Fibroblast of the aortic adventitia (primary cell): ENCODE measurements around the gene SRCIN1. TPM values are rescaled to one million over a fixed set of nuclear protein-coding genes. Genes with fewer than 3 reads are reported as not detected.

Experiments used
- DNase-seq: peaks from one replicate; pipeline ENCODE4 v3.0.0-alpha.2; 2010; ENCODE audit warnings: low read depth
- H3K4me3 ChIP-seq: 2 replicates; pipeline ENCODE4 v1.5.1; 2011; ENCODE audit warnings: low read depth, mild to moderate bottlenecking, control low read depth, low read length, moderate library complexity
- total RNA-seq: library from RNA; depleted of rRNA; stranded (reverse); fragments of >200 nt; gene quantifications from 2 replicates; pipeline ENCODE4 v1.2.3, GENCODE V29; 2012; ENCODE audit warnings: low replicate concordance
- TF ChIP-seq, protein P1 (sequence below): IDR thresholded peaks from 2 replicates; pipeline ENCODE4 v1.5.1; 2011; ENCODE audit warnings: mild to moderate bottlenecking, low read length, control low read depth, inconsistent platforms; ENCODE audit not compliant: insufficient read depth

SRCIN1 gene
- total RNA-seq, 1 donor = not detected

DNA sequence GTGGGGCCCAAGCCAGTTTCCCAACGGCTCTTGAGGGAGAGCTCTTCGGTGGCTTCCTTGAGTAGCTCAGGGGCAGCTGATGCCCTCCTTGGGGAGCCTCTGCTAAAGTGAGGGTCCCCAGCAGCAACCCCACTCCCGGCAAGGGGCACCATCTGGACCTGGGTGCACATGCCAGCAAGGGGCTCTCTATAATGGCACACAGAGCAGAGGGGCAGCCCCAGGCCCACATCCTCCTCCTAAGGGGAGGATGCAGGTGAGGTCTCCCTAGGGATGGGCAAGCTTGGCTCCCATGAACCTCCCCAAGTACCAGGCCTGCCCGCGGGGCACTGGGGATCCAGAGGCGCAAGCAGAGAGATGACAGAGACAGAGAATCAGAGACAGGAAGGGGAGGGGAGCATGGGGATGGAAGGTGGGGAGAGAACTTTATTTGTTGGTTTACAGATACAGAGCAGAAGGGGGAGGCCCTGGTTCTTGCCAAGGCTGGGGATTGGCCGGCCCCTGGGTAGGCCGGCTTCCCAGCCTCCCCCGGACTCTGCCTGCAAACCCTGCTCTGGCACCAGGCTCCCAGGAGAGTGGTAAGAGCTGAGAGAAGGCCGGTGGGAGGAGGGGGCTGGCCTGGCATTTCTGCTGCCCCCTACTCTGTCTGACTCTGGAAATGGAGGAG, 61.4 kb downstream of the SRCIN1 start:
- no peak for DNase-seq
- H3K4me3 ChIP-seq = no peak overlapping the region
- TF ChIP-seq, protein P1, sequence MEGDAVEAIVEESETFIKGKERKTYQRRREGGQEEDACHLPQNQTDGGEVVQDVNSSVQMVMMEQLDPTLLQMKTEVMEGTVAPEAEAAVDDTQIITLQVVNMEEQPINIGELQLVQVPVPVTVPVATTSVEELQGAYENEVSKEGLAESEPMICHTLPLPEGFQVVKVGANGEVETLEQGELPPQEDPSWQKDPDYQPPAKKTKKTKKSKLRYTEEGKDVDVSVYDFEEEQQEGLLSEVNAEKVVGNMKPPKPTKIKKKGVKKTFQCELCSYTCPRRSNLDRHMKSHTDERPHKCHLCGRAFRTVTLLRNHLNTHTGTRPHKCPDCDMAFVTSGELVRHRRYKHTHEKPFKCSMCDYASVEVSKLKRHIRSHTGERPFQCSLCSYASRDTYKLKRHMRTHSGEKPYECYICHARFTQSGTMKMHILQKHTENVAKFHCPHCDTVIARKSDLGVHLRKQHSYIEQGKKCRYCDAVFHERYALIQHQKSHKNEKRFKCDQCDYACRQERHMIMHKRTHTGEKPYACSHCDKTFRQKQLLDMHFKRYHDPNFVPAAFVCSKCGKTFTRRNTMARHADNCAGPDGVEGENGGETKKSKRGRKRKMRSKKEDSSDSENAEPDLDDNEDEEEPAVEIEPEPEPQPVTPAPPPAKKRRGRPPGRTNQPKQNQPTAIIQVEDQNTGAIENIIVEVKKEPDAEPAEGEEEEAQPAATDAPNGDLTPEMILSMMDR = no peak

DNA sequence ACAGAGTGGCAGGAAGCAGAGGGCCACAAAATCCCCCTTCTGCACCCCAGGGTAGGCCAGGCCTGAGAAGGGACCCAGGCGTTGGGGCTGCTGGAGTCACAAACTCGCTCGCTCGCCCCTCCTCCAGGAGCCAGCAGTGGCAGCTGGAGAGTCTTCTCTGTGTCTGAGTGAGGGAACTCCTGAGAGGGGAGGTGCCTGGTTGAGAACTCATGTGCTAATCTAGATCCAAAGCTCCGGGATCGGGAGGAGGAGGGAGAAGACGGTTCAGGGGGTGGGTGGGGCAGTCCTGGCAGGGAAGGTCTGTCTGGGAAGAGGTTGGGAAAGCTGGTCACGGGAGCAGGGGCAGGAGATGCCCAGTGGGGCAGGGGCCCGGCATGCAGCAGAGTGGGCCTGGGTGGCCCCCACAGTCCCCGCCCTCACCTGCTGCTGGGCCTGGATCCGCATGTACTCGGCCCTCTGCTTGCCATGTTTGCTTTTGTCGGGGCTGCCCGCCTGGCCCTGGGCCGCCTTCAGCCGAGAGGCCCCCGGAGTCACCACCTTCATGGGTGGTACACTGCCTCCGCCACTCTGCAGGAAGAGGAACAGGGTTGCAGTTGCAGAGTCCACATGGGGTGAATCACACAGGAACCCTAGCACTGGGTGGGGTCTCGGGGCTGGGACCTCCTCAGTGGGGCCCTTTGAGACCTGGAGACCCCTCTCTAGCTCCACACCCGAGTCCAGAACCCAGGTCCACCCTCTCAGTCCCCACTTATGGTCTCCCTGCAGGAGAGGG, 62.2 kb downstream of the SRCIN1 start:
- H3K4me3 ChIP-seq = no peak overlapping the region
- TF ChIP-seq, protein P1 = no peak
- DNase-seq = no peak

DNA sequence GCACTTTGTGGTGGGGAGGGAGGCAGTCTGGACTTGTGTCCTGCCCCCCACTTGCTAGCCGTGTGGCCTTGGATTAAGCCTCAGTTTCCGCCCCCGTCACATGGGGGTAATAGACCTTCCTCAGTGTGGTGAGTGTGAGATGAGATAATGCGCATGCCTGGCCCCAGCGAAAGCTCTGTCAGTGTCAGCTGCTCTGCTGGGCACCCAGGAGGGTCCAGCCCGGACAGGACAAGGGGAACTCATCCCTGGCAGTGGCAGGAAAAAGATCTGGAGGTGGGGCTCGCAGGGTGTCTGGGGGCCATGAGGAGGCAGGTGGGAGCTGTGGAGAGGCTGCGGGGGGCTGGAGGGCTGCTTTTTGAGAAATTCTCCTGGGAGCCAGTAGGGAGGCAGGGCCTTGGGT, 63.5 kb downstream of the SRCIN1 start:
- no peak overlapping the region for H3K4me3 ChIP-seq
- no peak for DNase-seq
- TF ChIP-seq, protein P1 = no peak

DNA sequence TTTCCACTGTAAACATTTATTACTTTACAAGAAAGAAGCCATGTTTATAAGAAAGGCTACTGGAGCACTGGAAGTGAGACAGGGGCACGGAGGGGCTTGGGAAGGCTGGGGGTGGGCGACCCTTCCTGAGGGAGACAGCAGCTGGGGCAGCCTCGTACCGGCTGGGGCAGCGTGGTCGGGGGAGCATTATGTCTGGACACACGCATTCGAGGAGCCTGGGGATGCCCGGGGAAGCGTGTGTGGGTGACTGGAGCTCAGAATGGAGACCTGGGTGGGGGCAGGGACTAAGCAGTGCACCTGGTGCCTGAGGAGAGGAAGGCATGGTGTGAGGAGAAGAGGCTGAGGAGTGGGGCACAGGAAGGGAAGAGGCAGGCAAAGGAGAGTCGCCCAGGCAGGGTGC, 64.5 kb downstream of the SRCIN1 start:
- H3K4me3 ChIP-seq = no peak overlapping the region
- TF ChIP-seq, protein P1 = no peak
- DNase-seq = no peak

DNA sequence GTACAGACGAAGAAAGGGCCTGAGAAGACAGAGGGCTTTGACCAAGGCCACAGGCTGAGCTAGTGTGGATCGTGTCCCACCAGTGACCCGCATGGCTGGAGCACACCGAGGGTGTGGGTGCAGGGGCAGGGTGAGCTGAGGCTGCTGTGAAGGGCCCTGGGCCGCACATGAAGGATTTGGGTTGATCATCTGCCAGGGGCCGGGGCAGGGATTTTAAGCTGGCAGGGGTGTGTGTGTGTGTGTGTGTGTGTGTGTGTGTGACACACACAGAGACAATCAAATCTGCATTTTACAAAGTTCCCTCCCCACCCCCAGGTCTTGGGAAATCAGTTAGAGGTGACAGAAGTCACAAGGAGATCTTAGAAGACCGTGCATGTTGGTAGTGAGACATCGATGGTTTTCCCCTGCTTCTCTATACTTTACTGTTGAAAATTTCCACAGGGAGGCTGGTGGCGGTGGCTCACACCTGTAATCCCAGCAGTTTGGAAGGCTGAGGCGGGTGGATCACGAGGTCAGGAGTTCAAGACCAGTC, 65.2 kb downstream of the SRCIN1 start:
- no peak for DNase-seq

DNA sequence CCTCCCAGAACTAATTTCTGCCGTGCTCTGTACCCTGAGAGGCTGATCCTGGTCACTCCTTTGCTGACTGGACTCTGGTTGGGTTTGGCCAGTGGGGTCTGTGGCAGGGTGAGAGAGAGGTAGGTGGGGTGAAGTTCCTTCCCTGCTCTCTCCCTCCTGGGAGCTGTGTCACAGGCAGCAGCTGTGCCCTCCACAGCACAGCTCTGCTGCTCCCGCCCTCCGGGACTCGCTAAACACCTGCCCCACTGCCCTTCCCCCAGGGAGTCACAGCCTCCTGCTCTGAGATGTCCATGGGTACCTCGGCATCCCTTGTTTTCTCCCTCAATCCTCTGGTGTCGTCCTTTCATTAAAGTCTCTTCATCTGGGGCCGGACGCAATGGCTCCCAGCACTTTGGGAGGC, 66.4 kb downstream of the SRCIN1 start:
- no peak for DNase-seq
- H3K4me3 ChIP-seq = no peak overlapping the region
- TF ChIP-seq, protein P1 = no peak

More for the DNA sequence above, 65.2 kb downstream of the SRCIN1 start:
- TF ChIP-seq, protein P1 = no peak
- H3K4me3 ChIP-seq = no peak overlapping the region
